Activated CD8-positive, alpha-beta memory T cell treated with anti-CD3 and anti-CD28 coated beads for 36 hours (primary cell): Measurements from ENCODE around the gene PPL. TPM values are rescaled to one million over a fixed set of nuclear protein-coding genes. Genes with fewer than 3 reads are reported as not detected.

ENCODE experiments used
- CTCF ChIA-PET: fragments of 350-600 bp; sonication (Branson Sonifier 250); formaldehyde crosslinking; loops from one replicate; lab custom pipeline; 2021; ENCODE audit warnings: antibody characterized with exemption; lab: Charles Lee
- POLR2A ChIA-PET: fragments of 350-600 bp; sonication (Branson Sonifier 250); formaldehyde crosslinking; loops from one replicate; lab custom pipeline; 2021; ENCODE audit warnings: antibody characterized with exemption; lab: Charles Lee
- total RNA-seq, 2 experiments: library from RNA; stranded (reverse); gene quantifications; one replicate each; pipeline ENCODE4 v1.2.3, GENCODE V29; 2021

The PPL gene
- total RNA-seq, 2 experiments from 2014 or later = not detected

- ChIA-PET POLR2A (no interaction called here), CTCF (no interaction called here)
These were observed 84.6 kb downstream of the PPL start for GRCh38 chr16:4852221-4852872.

GRCh38 chr16:4850211-4850610 lies 86.7 kb downstream of the PPL start:
- POLR2A ChIA-PET = interaction anchor here (0.6 kb wide), 1 partner anchor 123 kb away, joined by 3 read pairs; no protein-coding TSS in a partner anchor
- CTCF ChIA-PET = no interaction called here

- ChIA-PET POLR2A (no interaction called here), CTCF (no interaction called here)
These were observed 89.0 kb downstream of the PPL start for GRCh38 chr16:4847774-4848587.

- CTCF ChIA-PET = no interaction called here
- POLR2A ChIA-PET = no interaction called here
These were observed 89.8 kb downstream of the PPL start, which contains the start of the genes GLYR1 and UBN1 for GRCh38 chr16:4846901-4847773. Gene GLYR1 (minus strand): TSS chr16:4847288. CDS start chr16:4847265, 23 bp downstream. Gene UBN1 (plus strand): TSS chr16:4847481. CDS start chr16:4852918, 5,437 bp downstream.

- POLR2A ChIA-PET = no interaction called here
- CTCF ChIA-PET = no interaction called here
These were observed 90.4 kb downstream of the PPL start for GRCh38 chr16:4846503-4846900.

- ChIA-PET POLR2A (no interaction called here), CTCF (interaction anchor here (0.7 kb wide), 1 partner anchor 138 kb away, joined by 4 read pairs; no protein-coding TSS in a partner anchor)
These were observed 96.0 kb downstream of the PPL start for GRCh38 chr16:4840984-4841383.

GRCh38 chr16:4839942-4840341 lies 97.0 kb downstream of the PPL start:
- ChIA-PET POLR2A (no interaction called here), CTCF (no interaction called here)

- ChIA-PET CTCF (no interaction called here), POLR2A (no interaction called here)
These were observed 99.0 kb downstream of the PPL start for GRCh38 chr16:4837733-4838501.

- ChIA-PET CTCF (no interaction called here), POLR2A (no interaction called here)
These were observed 100.2 kb downstream of the PPL start for GRCh38 chr16:4836727-4837126.

GRCh38 chr16:4833584-4833983 lies 103.4 kb downstream of the PPL start:
- CTCF ChIA-PET = interaction anchor here (0.6 to 1.5 kb wide), 2 partner anchors 25 to 103 kb away, joined by 3 to 4 read pairs; no protein-coding TSS in a partner anchor
- POLR2A ChIA-PET = interaction anchor here (0.6 to 0.7 kb wide), 3 partner anchors 10 to 372 kb away, joined by 3 to 13 read pairs (median 3); no protein-coding TSS in a partner anchor

- CTCF ChIA-PET = interaction anchor here (1.5 kb wide), 1 partner anchor 24 kb away, joined by 4 read pairs; no protein-coding TSS in a partner anchor
- POLR2A ChIA-PET = no interaction called here
These were observed 104.1 kb downstream of the PPL start for GRCh38 chr16:4832698-4833343.

Other genes with a start within 250 kb of the PPL start
- gene NUDT16L1, start 243.6 kb downstream of the PPL start, total RNA-seq = 10 to 100 TPM; 34.0 to 34.4 TPM
- gene ANKS3, start 202.9 kb downstream of the PPL start, total RNA-seq = 10 to 100 TPM; 16.3 to 17.3 TPM
- gene DNAAF8, start 202.6 kb downstream of the PPL start, total RNA-seq = under 1 TPM; 0.25 to 0.32 TPM
- 10 to 100 TPM in 1 of 2 experiments, 1 to 10 TPM in 1; 10.0 to 12.0 TPM for gene ZNF500, start 170.0 kb downstream of the PPL start, total RNA-seq
- gene SEPTIN12, start 148.8 kb downstream of the PPL start, total RNA-seq = not detected
- gene SMIM22, start 141.8 kb downstream of the PPL start, total RNA-seq = not detected
- gene ROGDI, start 134.5 kb downstream of the PPL start, total RNA-seq = 1 to 10 TPM; 4.8 to 5.4 TPM
- gene GLYR1, start 89.9 kb downstream of the PPL start, total RNA-seq = 100 to 1,000 TPM; 101 to 105 TPM
- gene UBN1, start 89.7 kb downstream of the PPL start, total RNA-seq = 10 to 100 TPM; 36.7 to 38.9 TPM
- gene SEC14L5, start 21.2 kb upstream of the PPL start, total RNA-seq = not detected
- 10 to 100 TPM; 15.9 to 16.7 TPM for gene NAGPA, start 96.8 kb upstream of the PPL start, total RNA-seq
- gene C16orf89, start 128.8 kb upstream of the PPL start, total RNA-seq = not detected
- 10 to 100 TPM; 43.8 to 46.5 TPM for gene ALG1, start 134.7 kb upstream of the PPL start, total RNA-seq
- 10 to 100 TPM; 35.6 to 36.6 TPM for gene EEF2KMT, start 160.6 kb upstream of the PPL start, total RNA-seq